Measurements from ENCODE around the gene FXYD1.

FXYD1 gene

GRCh38 chr19:35157431-35157830 lies 18.8 kb downstream of the FXYD1 start:
- no peak for TF ChIP-seq CTCF (IDR thresholded peaks at IDR 0.05)
- no peak for TF ChIP-seq ZFX (IDR thresholded peaks at IDR 0.05; ENCODE audit: borderline replicate concordance)
- H3K27ac ChIP-seq = no peak overlapping the region

DNA sequence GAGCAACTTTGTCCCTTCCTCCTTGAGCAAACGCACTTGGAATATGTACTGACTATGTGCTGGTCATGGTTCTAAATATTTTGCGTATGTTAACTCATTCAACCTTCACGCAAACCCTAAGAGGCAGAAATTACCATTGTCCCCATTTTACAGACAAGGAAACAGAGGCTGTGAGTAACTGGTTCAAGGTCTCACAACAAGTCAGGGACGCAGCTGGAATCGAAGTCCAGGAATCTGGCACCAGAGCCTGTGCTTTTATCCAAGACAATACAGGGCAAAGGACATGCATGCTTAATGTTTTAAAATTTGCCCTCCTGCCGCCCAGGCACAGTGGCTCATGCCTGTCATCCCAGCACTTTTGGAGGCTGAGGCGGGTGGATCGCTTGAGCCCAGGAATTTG lies 21.0 kb downstream of the FXYD1 start:
- no peak for TF ChIP-seq CTCF (IDR thresholded peaks at IDR 0.05)
- TF ChIP-seq ZFX (IDR thresholded peaks at IDR 0.05; ENCODE audit: borderline replicate concordance) = no peak
- H3K27ac ChIP-seq = no peak overlapping the region

- H3K27ac ChIP-seq = no peak overlapping the region
- TF ChIP-seq CTCF (IDR thresholded peaks at IDR 0.05) (no peak), ZFX (IDR thresholded peaks at IDR 0.05; ENCODE audit: borderline replicate concordance) (no peak)
Measured at GRCh38 chr19:35160629-35161433, 22.2 kb downstream of the FXYD1 start.

DNA sequence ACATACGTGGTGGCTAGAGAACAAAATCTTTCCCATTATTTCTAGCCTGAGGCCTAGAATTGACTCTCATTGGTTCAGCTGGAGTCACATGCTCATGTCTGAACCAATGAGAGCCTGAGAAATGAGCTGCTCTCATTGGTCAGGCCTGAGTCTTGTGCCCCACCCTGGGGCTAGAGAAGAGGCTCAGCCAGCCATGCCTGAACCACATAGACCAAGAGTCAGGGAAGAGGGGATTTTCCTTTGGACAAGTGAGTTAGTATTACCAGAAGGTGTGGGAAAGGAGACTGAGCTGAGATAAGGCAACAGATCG lies 22.8 kb downstream of the FXYD1 start:
- H3K27ac ChIP-seq = no peak overlapping the region
- TF ChIP-seq ZFX (IDR thresholded peaks at IDR 0.05; ENCODE audit: borderline replicate concordance) (no peak), CTCF (IDR thresholded peaks at IDR 0.05) (no peak)

GRCh38 chr19:35162471-35163326 lies 24.1 kb downstream of the FXYD1 start:
- TF ChIP-seq CTCF (IDR thresholded peaks at IDR 0.05) (no peak), ZFX (IDR thresholded peaks at IDR 0.05; ENCODE audit: borderline replicate concordance) (no peak)
- no peak overlapping the region for H3K27ac ChIP-seq

GRCh38 chr19:35164418-35164817 lies 25.8 kb downstream of the FXYD1 start:
- TF ChIP-seq ZFX (IDR thresholded peaks at IDR 0.05; ENCODE audit: borderline replicate concordance) = no peak
- TF ChIP-seq CTCF (IDR thresholded peaks at IDR 0.05) = no peak
- H3K27ac ChIP-seq = no peak overlapping the region

All from 22Rv1 (cell line).